ENCODE measurements around the gene NBAS. TPM values are rescaled to one million over a fixed set of nuclear protein-coding genes. Genes with fewer than 3 reads are reported as not detected.

Gene NBAS
- total RNA-seq, 1 donor from 2014 or later: 57.6 TPM

DNA sequence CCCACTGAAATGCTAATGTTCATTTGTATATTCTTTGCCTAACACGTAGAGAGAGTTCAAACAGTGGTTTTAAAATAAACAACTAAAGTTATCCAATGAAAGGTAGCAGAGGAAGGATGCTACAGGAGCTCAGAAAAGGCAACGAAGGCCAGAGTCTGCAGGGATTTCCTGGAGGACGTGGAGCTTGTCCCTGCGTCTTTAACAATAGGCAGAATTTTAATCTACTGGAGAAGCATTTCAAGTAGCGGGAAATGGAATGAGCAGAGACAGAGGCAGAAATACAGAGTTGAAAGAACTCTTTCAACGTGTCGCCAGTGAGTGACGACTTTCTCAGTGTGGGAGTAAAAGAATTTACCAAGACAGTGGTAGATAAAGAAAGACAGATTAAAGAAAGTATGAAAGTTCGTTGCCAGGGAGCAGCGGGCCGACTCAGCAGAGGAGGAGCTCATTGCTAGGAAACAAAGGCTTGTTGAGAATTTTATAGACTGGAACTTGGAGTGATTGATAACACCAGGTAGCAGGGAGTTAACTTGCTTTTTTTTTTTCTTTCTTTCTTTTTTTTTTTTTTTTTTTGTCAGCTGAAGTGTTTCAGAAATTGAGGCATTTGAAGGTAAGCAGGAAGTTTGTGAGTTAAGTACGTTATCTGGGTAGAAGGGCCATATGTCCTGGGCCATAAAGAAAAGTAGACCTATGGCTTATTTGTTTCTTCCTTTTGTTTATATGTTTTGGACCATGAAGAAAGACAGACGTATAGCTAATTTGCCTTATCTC lies 625 bp upstream of the NBAS start:
- Histone ChIP-seq H3K9me3 (ENCODE audit: insufficient read depth, low read depth, low read length) (no peaks in the 10 kb centered on the region), H3K9ac (ENCODE audit: low read length) (peak overlapping the region; percentile 94), H3K27me3 (ENCODE audit: insufficient read depth, low read length) (no peaks in the 10 kb centered on the region), H3K4me1 (ENCODE audit: insufficient read depth, low read length) (peaks cover 5% of the 10 kb centered on the region), H3K4me2 (ENCODE audit: low read length) (peak overlapping the region; percentile 93), H4K20me1 (ENCODE audit: insufficient read depth, low read length) (peaks cover 15% of the 10 kb centered on the region), H2AFZ (ENCODE audit: low read depth, low read length) (peak overlapping the region; percentile 93), H3K27ac (ENCODE audit: low read depth, low read length) (peak overlapping the region; percentile 94), H3K79me2 (ENCODE audit: insufficient read depth, low read length) (peaks cover 44% of the 10 kb centered on the region), H3K36me3 (ENCODE audit: insufficient read depth, low read length) (no peaks in the 10 kb centered on the region), H3K4me3 (ENCODE audit: insufficient read depth, low read depth, low read length) (peak overlapping the region; percentile 96)
- Mint-ChIP-seq H3K4me3 (ENCODE audit: unreplicated experiment) (peak overlapping the region; percentile 99), H3K27me3 (ENCODE audit: low read depth, unreplicated experiment) (no peaks in the 10 kb centered on the region), H3K9me3 (ENCODE audit: unreplicated experiment) (no peaks in the 10 kb centered on the region), H3K36me3 (ENCODE audit: low read depth, unreplicated experiment) (peaks cover 2% of the 10 kb centered on the region), H3K27ac (ENCODE audit: unreplicated experiment) (peak overlapping the region; percentile 100), H3K4me1 (ENCODE audit: low read depth, unreplicated experiment) (peaks cover 20% of the 10 kb centered on the region)
- TF ChIP-seq, protein P1, sequence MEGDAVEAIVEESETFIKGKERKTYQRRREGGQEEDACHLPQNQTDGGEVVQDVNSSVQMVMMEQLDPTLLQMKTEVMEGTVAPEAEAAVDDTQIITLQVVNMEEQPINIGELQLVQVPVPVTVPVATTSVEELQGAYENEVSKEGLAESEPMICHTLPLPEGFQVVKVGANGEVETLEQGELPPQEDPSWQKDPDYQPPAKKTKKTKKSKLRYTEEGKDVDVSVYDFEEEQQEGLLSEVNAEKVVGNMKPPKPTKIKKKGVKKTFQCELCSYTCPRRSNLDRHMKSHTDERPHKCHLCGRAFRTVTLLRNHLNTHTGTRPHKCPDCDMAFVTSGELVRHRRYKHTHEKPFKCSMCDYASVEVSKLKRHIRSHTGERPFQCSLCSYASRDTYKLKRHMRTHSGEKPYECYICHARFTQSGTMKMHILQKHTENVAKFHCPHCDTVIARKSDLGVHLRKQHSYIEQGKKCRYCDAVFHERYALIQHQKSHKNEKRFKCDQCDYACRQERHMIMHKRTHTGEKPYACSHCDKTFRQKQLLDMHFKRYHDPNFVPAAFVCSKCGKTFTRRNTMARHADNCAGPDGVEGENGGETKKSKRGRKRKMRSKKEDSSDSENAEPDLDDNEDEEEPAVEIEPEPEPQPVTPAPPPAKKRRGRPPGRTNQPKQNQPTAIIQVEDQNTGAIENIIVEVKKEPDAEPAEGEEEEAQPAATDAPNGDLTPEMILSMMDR (IDR thresholded peaks at IDR 0.05; ENCODE audit: insufficient read depth, low read depth, low read length): no peak
- TF ChIP-seq EZH2 (IDR thresholded peaks at IDR 0.05; ENCODE audit: insufficient read depth, low read length): no peak
- peak; percentile 80 for DNase-seq (ENCODE audit: low read depth)
- no peak for FAIRE-seq

DNA sequence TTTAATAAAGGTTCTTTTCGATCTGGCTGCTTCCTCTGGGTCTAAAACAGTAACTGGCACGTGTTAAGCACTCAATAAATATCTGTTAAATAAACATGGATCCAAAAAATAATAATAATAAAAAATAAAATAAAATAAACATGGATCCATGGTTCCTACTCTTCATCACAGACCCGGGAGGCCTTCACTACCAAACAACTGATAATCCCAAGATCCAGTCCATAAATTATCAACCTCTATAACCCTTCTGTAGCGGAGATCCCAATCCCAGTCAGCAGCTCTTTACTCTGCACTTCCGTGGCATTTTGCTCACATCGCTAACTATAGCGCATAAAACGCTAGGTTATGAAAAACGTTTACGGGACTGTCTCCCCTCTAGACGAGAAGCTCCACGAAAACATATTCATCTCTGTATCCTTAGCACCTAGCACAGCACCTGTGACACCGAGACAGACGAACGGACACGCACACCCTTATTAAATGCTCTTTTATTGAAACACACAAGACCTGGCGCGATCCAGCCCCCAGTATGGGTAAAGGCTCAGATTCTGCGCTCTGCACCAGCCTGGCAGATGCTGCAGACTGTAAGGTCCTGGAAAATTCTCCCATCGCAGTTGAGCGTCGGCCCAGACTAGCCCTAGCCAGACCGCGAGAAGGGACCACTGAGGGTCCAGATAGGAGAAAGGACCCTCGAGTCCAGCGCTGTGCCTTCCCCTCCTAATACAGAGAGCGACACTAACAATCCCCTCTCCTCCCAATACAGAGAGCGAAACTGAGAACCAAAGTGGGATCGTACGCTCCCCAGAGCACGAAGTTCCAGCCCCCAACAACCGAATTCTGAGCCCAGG lies 770 bp downstream of the NBAS start:
- peak overlapping the region; percentile 94 for H3K9ac ChIP-seq (ENCODE audit: low read length)
- DNase-seq (ENCODE audit: low read depth) (peak; percentile 24), FAIRE-seq (no peak)
- H3K4me3 ChIP-seq (ENCODE audit: insufficient read depth, low read depth, low read length): peak overlapping the region; percentile 96
- Mint-ChIP-seq H3K9me3 (ENCODE audit: unreplicated experiment) (no peaks in the 10 kb centered on the region), H3K36me3 (ENCODE audit: low read depth, unreplicated experiment) (peaks cover 2% of the 10 kb centered on the region), H3K4me1 (ENCODE audit: low read depth, unreplicated experiment) (peaks cover 26% of the 10 kb centered on the region), H3K27ac (ENCODE audit: unreplicated experiment) (peak overlapping the region; percentile 100), H3K27me3 (ENCODE audit: low read depth, unreplicated experiment) (no peaks in the 10 kb centered on the region), H3K4me3 (ENCODE audit: unreplicated experiment) (peak overlapping the region; percentile 99)
- peaks cover 55% of the 10 kb centered on the region for H3K79me2 ChIP-seq (ENCODE audit: insufficient read depth, low read length)
- peak overlapping the region; percentile 93 for H2AFZ ChIP-seq (ENCODE audit: low read depth, low read length)
- peaks cover 5% of the 10 kb centered on the region for H3K4me1 ChIP-seq (ENCODE audit: insufficient read depth, low read length)
- H3K36me3 ChIP-seq (ENCODE audit: insufficient read depth, low read length): no peaks in the 10 kb centered on the region
- H3K27ac ChIP-seq (ENCODE audit: low read depth, low read length): peak overlapping the region; percentile 94
- no peaks in the 10 kb centered on the region for H3K27me3 ChIP-seq (ENCODE audit: insufficient read depth, low read length)
- TF ChIP-seq, protein P1 (IDR thresholded peaks at IDR 0.05; ENCODE audit: insufficient read depth, low read depth, low read length): no peak
- no peak for TF ChIP-seq EZH2 (IDR thresholded peaks at IDR 0.05; ENCODE audit: insufficient read depth, low read length)
- no peaks in the 10 kb centered on the region for H3K9me3 ChIP-seq (ENCODE audit: insufficient read depth, low read depth, low read length)
- peak overlapping the region; percentile 93 for H3K4me2 ChIP-seq (ENCODE audit: low read length)
- peaks cover 15% of the 10 kb centered on the region for H4K20me1 ChIP-seq (ENCODE audit: insufficient read depth, low read length)

Data from astrocyte (in vitro differentiated cells and primary cell).